Loucy (cell line): ENCODE measurements around the gene TIE1.

Experiments
- EZH2phosphoT487 ChIP-seq: fragments of 200-600 bp; IDR thresholded peaks from 2 replicates; pipeline ENCODE4 v1.6.1; 2018; ENCODE audit warnings: antibody characterized with exemption, mild to moderate bottlenecking, moderate library complexity, borderline replicate concordance
- TF ChIP-seq, protein P1 (sequence below): fragments of 200-600 bp; sonication (generic); conservative IDR thresholded peaks from 2 replicates; pipeline ENCODE4 v1.5.1; 2014; ENCODE audit warnings: mild to moderate bottlenecking, antibody characterized with exemption, low read length

GRCh38 chr1:43325381-43325780, 24.6 kb downstream of the TIE1 start:
- TF ChIP-seq, protein P1, sequence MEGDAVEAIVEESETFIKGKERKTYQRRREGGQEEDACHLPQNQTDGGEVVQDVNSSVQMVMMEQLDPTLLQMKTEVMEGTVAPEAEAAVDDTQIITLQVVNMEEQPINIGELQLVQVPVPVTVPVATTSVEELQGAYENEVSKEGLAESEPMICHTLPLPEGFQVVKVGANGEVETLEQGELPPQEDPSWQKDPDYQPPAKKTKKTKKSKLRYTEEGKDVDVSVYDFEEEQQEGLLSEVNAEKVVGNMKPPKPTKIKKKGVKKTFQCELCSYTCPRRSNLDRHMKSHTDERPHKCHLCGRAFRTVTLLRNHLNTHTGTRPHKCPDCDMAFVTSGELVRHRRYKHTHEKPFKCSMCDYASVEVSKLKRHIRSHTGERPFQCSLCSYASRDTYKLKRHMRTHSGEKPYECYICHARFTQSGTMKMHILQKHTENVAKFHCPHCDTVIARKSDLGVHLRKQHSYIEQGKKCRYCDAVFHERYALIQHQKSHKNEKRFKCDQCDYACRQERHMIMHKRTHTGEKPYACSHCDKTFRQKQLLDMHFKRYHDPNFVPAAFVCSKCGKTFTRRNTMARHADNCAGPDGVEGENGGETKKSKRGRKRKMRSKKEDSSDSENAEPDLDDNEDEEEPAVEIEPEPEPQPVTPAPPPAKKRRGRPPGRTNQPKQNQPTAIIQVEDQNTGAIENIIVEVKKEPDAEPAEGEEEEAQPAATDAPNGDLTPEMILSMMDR, result no peak
- no peak for TF ChIP-seq EZH2phosphoT487
